Measurements from ENCODE around the gene PHACTR3. TPM values are rescaled to one million over a fixed set of nuclear protein-coding genes. Genes with fewer than 3 reads are reported as not detected.

Gene PHACTR3
- total RNA-seq, 1 experiment from 2014 or later = 0.10 TPM

DNA sequence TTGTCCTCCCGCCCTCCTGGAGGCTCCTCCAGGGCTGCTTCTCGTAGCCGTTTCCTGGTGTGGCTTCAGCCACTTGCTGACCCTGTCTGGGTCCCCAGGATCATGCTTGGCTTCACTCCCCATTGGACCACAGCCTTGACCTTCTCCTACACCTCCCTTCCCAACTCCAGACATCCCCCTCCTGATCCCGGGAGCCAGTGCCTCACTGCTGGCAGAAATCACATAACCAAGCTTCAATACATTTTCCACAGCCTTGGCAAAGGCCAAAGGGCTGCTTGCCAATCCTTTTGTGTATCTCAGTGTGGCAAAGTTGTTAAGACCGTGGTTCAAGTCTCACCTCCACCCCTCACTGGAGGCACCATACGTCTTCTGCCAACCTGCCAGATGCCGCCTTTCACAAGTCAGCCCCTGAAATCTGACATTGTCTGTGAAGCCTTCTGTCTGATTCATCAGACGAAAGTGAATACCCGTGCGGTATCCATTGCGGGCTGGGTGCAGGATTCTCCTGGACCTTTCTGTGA, 60.1 kb downstream of the PHACTR3 start:
- in situ Hi-C loops (cut with HindIII; ENCODE audit: low pct_unique_long_range_greater_than_20kb, low sequenced_read_pairs) (no loop called here), intact Hi-C loops (cut with micrococcal nuclease; ENCODE audit: unreplicated experiment) (no loop called here)
- TF ChIP-seq POLR2AphosphoS5 (IDR thresholded peaks at IDR 0.05; ENCODE audit: low read depth, low read length) (no peak), CTCF (IDR thresholded peaks at IDR 0.05) (no peak), REST (IDR thresholded peaks at IDR 0.05; ENCODE audit: insufficient read depth in 1 of 2, low read depth in 2 of 2, low read length in 1 of 2) (no peak), TCF7L2 (IDR thresholded peaks at IDR 0.05; ENCODE audit: low read depth, low read length) (no peak), SIN3A (IDR thresholded peaks at IDR 0.05; ENCODE audit: borderline replicate concordance, insufficient read depth, low read depth, low read length) (no peak)
- Histone ChIP-seq H3K36me3 (ENCODE audit: control insufficient read depth, insufficient read depth, low read length) (no peaks in the 10 kb centered on the region), H3K9me3 (ENCODE audit: control insufficient read depth, insufficient read depth, low read depth, low read length) (no peaks in the 10 kb centered on the region), H3K4me1 (ENCODE audit: control insufficient read depth, insufficient read depth, low read length) (no peaks in the 10 kb centered on the region), H3K27me3 (ENCODE audit: control insufficient read depth, insufficient read depth, low read length) (peaks cover 13% of the 10 kb centered on the region; the same call in 1 of the 2 replicates), H3K4me3 (ENCODE audit: low read depth in 2 of 2, low read length in 2 of 2) (no peak overlapping the region), H3K27ac (ENCODE audit: low read length) (no peak overlapping the region)
- DNase-seq (ENCODE audit: low read depth, low spot score) (no peak), ATAC-seq (no peak)
- POLR2A ChIA-PET = no interaction called here
- BruUV-seq (replicated peaks) = no TSS peak
- CTCF ChIA-PET = no interaction called here

- TF ChIP-seq CTCF (IDR thresholded peaks at IDR 0.05) = no peak
- TF ChIP-seq POLR2AphosphoS5 (IDR thresholded peaks at IDR 0.05; ENCODE audit: low read depth, low read length) = no peak
- no peak for TF ChIP-seq TCF7L2 (IDR thresholded peaks at IDR 0.05; ENCODE audit: low read depth, low read length)
- intact Hi-C loops (cut with micrococcal nuclease; ENCODE audit: unreplicated experiment) = loop anchor here (2.0 kb wide), 1 partner anchor 23 kb away; no protein-coding TSS in a partner anchor
- H3K4me1 ChIP-seq (ENCODE audit: control insufficient read depth, insufficient read depth, low read length) = no peaks in the 10 kb centered on the region
- BruUV-seq (replicated peaks) = no TSS peak
- ChIA-PET CTCF (no interaction called here), POLR2A (no interaction called here)
- in situ Hi-C loops (cut with HindIII; ENCODE audit: low pct_unique_long_range_greater_than_20kb, low sequenced_read_pairs) = no loop called here
- DNase-seq (ENCODE audit: low read depth, low spot score) (no peak), ATAC-seq (no peak)
- H3K27me3 ChIP-seq (ENCODE audit: control insufficient read depth, insufficient read depth, low read length) = peaks cover 13% of the 10 kb centered on the region; the same call in 1 of the 2 replicates
- H3K36me3 ChIP-seq (ENCODE audit: control insufficient read depth, insufficient read depth, low read length) = no peaks in the 10 kb centered on the region
- no peak overlapping the region for H3K4me3 ChIP-seq (ENCODE audit: low read depth in 2 of 2, low read length in 2 of 2)
- H3K27ac ChIP-seq (ENCODE audit: low read length) = no peak overlapping the region
- no peaks in the 10 kb centered on the region for H3K9me3 ChIP-seq (ENCODE audit: control insufficient read depth, insufficient read depth, low read depth, low read length)
Observed at GRCh38 chr20:59665656-59666555, 61.6 kb downstream of the PHACTR3 start.
